Neural progenitor cell (in vitro differentiated cells): ENCODE data around the gene OSCP1.

Experiments
- CTCF ChIP-seq: fragments of 200-600 bp; sonication (generic); IDR thresholded peaks from 2 replicates; pipeline ENCODE4 v1.5.1; 2017; ENCODE audit warnings: antibody characterized with exemption, mild to moderate bottlenecking
- EZH2phosphoT487 ChIP-seq: fragments of 200-600 bp; sonication (generic); IDR thresholded peaks from 2 replicates; pipeline ENCODE4 v1.6.1; 2017; ENCODE audit warnings: antibody characterized with exemption

GRCh38 chr1:36493524-36493923, 43.3 kb upstream of the OSCP1 start:
- TF ChIP-seq CTCF (no peak), EZH2phosphoT487 (no peak)
